ENCODE data around the gene NRROS.
"Not testable (repeated sequence)": the region's sequence is repeated elsewhere in the genome, so short reads cannot be mapped to it uniquely, and the experiment has no call there.

Gene NRROS

DNA sequence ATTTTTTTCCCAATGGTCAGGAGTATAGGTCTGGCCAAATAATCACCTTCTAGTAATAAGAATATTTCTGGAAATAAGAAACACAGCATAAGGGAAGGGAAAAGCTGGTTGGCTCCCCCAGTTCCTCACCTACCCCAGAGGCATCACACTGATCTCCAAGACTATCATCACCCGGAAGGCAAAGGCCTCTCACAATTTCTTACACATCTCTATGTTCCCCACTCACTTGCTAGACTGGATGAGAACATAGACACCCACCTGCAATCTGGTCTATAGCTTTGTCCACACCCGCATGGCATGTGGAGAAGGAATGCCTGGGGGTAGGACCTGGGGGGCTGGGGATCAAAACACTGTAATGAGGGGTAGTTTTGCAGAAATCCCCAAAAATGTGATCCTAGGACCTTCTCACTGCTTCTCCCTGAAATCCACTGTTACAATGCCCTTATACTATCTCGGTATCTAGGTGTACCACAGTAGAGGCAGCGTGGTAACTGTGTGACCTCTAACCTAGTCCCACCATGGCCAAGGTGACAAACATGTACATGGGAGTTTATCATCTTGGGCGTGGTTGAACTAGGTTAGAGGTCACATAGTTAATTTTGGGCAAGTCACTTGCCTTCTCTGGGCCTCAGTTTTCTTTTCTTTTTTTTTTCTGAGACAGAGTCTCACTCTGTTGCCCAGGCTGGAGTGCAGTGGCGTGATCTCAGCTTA, 29.5 kb upstream of the NRROS start:
- H3K4me3 ChIP-seq (ENCODE audit: low read depth, low read length) = no peak overlapping the region

DNA sequence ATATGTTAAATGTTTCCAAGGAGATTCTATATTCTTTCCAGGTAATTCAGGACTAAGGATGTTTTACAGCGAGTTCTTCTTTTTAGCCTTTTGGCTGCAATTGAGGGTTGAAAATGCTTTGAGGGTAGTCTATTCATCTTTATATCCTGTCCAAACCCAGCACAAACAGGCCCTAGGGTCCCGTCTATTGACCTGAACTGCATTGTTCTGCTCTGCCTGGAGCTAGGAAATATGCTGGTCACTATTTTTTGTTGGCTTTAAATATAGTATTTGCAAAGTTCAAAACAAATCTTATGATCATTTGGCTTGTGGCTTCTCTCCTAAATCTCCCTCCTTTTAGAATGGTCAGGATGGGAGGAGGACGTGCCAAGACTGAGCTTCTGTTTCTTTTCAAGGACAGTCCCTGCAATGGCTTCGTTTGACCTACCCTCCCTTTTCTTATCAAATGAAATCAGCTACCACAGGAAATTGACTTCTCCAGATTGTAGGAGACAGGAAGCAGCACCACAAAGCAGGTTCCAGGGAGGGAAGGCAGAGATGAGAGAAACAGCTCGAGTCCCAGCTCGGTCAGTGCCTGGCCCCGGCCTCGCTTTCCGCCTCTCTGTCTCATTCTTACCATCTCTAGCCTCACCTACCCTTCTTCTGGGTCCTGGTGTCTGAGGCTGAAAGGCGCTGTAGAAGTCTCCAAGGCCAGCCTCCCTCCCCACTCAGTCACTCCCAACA, 27.6 kb upstream of the NRROS start:
- CTCF ChIA-PET = interaction anchor here (1.0 to 14.4 kb wide), 4 partner anchors 53 to 77 kb away, joined by 3 to 421 read pairs (median 3); no protein-coding TSS in a partner anchor
- TF ChIP-seq, protein P1, sequence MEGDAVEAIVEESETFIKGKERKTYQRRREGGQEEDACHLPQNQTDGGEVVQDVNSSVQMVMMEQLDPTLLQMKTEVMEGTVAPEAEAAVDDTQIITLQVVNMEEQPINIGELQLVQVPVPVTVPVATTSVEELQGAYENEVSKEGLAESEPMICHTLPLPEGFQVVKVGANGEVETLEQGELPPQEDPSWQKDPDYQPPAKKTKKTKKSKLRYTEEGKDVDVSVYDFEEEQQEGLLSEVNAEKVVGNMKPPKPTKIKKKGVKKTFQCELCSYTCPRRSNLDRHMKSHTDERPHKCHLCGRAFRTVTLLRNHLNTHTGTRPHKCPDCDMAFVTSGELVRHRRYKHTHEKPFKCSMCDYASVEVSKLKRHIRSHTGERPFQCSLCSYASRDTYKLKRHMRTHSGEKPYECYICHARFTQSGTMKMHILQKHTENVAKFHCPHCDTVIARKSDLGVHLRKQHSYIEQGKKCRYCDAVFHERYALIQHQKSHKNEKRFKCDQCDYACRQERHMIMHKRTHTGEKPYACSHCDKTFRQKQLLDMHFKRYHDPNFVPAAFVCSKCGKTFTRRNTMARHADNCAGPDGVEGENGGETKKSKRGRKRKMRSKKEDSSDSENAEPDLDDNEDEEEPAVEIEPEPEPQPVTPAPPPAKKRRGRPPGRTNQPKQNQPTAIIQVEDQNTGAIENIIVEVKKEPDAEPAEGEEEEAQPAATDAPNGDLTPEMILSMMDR (IDR thresholded peaks at IDR 0.05; ENCODE audit: insufficient read depth, low read length, missing control alignments) = no peak
- H3K4me3 ChIP-seq (ENCODE audit: low read depth, low read length) = no peak overlapping the region
- DNase-seq (ENCODE audit: low read depth, low spot score) = no peak
- POLR2A ChIA-PET = no interaction called here

More for the DNA sequence above, 29.5 kb upstream of the NRROS start:
- DNase-seq (ENCODE audit: low read depth, low spot score) = no peak
- CTCF ChIA-PET = interaction anchor here (0.6 to 14.4 kb wide), 37 partner anchors 8 to 361 kb away, joined by 3 to 421 read pairs (median 5); partner anchors contain the start of gene PIGZ
- POLR2A ChIA-PET = no interaction called here
- TF ChIP-seq, protein P1 (IDR thresholded peaks at IDR 0.05; ENCODE audit: insufficient read depth, low read length, missing control alignments) = no peak

DNA sequence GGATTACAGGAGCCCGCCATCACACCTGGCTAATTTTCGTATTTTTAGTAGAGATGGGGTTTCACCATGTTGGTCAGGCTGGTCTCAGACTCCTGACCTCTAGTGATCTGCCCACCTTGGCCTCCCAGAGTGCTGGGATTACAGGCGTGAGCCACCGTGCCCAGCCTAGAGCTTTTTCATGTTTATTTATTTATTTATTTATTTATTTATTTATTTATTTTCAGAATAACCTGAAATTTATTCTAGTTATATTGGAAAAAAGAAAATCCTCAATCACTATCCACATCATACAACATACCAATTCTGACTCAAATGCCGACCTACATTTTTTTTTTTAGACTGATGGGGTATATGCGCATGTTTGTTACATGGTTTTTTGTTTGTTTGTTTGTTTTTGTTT, 24.3 kb upstream of the NRROS start:
- H3K4me3 ChIP-seq (ENCODE audit: low read depth, low read length); DNase-seq (ENCODE audit: low read depth, low spot score); POLR2A ChIA-PET: not testable (repeated sequence)
- CTCF ChIA-PET = interaction anchor here (14.4 kb wide), 1 partner anchor 74 kb away, joined by 421 read pairs; no protein-coding TSS in a partner anchor

DNA sequence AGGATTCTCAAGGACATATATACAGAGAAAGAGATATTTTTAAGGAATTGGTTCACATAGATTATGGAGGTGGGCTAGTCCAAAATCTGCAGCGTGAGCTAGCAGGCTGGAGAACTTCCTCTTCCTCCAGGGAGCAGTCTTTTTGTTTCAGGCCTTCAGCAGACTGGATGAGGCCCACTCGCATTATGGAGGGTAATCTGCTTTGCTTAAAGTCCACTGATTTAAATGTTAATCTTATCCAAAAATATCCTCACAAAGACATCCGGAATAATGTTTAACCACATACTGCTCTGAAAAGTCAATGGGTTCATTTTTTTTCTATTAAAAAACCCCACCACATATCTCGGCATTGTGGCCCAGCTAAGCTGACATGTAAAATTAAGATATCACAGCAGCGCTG, 22.2 kb upstream of the NRROS start:
- TF ChIP-seq, protein P1 (IDR thresholded peaks at IDR 0.05; ENCODE audit: insufficient read depth, low read length, missing control alignments) = no peak
- DNase-seq (ENCODE audit: low read depth, low spot score) = no peak
- no peak overlapping the region for H3K4me3 ChIP-seq (ENCODE audit: low read depth, low read length)
- CTCF ChIA-PET = interaction anchor here (1.6 to 2.0 kb wide), 2 partner anchors 8 to 69 kb away, joined by 7 to 10 read pairs; no protein-coding TSS in a partner anchor
- POLR2A ChIA-PET = no interaction called here

DNA sequence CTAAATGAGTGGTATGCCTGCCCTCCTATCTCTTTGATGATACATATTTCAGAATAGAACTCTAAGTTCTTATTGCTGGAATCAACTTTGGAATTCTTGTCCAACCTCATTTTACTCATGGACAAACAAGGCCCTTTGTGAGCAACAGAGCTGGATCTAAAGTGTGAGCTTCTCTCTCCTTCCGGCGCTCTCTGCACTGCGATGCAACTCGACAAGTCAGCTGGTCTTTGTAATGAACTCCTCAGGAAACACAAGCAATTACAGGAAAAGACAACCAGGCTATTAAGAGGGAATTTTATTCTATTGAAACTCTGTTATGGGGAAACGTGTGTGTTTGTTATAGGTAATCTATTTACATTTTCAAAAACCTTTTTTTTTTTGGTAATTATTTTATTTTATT, 20.3 kb upstream of the NRROS start:
- DNase-seq (ENCODE audit: low read depth, low spot score) = no peak
- ChIA-PET POLR2A (no interaction called here), CTCF (no interaction called here)
- TF ChIP-seq, protein P1 (IDR thresholded peaks at IDR 0.05; ENCODE audit: insufficient read depth, low read length, missing control alignments) = no peak
- H3K4me3 ChIP-seq (ENCODE audit: low read depth, low read length) = no peak overlapping the region

DNA sequence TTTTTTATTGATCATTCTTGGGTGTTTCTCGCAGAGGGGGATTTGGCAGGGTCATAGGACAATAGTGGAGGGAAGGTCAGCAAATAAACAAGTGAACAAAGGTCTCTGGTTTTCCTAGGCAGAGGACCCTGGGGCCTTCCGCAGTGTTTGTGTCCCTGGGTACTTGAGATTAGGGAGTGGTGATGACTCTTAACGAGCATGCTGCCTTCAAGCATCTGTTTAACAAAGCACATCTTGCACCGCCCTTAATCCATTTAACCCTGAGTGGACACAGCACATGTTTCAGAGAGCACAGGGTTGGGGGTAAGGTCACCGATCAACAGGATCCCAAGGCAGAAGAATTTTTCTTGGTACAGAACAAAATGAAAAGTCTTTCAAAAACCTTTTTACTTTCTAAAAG, 19.9 kb upstream of the NRROS start:
- POLR2A ChIA-PET = not testable (repeated sequence)

DNA sequence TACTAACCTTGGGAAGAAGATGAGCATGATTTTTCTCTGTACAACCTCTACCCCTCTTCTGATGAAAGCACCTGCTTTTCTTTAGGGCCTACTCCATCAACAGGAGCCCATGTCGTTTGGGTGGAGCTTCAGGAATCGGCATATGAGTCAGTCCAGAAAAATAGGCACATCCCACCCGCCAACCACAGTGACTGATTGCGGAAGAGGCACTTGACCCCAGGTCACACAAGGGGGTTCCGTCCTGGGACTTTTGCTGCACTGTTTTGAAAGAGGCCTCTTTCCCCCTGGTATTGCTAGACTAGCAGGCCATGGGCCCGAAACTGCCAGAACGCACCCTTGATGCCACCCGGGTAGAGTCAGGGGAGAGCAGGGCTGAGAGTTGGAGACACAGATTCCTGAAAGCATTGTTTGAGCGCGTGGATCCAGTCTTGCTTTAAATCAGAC, 19.3 kb upstream of the NRROS start:
- DNase-seq (ENCODE audit: low read depth, low spot score) = no peak
- TF ChIP-seq, protein P1 (IDR thresholded peaks at IDR 0.05; ENCODE audit: insufficient read depth, low read length, missing control alignments) = no peak
- H3K4me3 ChIP-seq (ENCODE audit: low read depth, low read length) = no peak overlapping the region
- ChIA-PET CTCF (interaction anchor here (1.9 kb wide), 1 partner anchor 10 kb away, joined by 6 read pairs; no protein-coding TSS in a partner anchor), POLR2A (no interaction called here)

More for the DNA sequence above, 19.9 kb upstream of the NRROS start:
- CTCF ChIA-PET = interaction anchor here (1.9 kb wide), 1 partner anchor 10 kb away, joined by 6 read pairs; no protein-coding TSS in a partner anchor
- H3K4me3 ChIP-seq (ENCODE audit: low read depth, low read length); DNase-seq (ENCODE audit: low read depth, low spot score): not testable (repeated sequence)
